Measurements from ENCODE around the gene MTA2.
"Not testable (repeated sequence)": the region's sequence is repeated elsewhere in the genome, so short reads cannot be mapped to it uniquely, and the experiment has no call there.

Gene MTA2

GRCh38 chr11:62581735-62582134 lies 19.9 kb downstream of the MTA2 start:
- H3K27me3 ChIP-seq (ENCODE audit: control insufficient read depth, insufficient read depth, low read length); H3K9ac ChIP-seq (ENCODE audit: low read length); H3K27ac ChIP-seq (ENCODE audit: low read length); H3K4me1 ChIP-seq (ENCODE audit: control insufficient read depth, low read depth, low read length); H3K4me3 ChIP-seq (ENCODE audit: low read length); H3K9me3 ChIP-seq (ENCODE audit: control insufficient read depth, low read depth, low read length): not testable (repeated sequence)
- peaks cover 35% of the 10 kb centered on the region for H3K36me3 ChIP-seq (ENCODE audit: control insufficient read depth, low read depth, low read length)

DNA sequence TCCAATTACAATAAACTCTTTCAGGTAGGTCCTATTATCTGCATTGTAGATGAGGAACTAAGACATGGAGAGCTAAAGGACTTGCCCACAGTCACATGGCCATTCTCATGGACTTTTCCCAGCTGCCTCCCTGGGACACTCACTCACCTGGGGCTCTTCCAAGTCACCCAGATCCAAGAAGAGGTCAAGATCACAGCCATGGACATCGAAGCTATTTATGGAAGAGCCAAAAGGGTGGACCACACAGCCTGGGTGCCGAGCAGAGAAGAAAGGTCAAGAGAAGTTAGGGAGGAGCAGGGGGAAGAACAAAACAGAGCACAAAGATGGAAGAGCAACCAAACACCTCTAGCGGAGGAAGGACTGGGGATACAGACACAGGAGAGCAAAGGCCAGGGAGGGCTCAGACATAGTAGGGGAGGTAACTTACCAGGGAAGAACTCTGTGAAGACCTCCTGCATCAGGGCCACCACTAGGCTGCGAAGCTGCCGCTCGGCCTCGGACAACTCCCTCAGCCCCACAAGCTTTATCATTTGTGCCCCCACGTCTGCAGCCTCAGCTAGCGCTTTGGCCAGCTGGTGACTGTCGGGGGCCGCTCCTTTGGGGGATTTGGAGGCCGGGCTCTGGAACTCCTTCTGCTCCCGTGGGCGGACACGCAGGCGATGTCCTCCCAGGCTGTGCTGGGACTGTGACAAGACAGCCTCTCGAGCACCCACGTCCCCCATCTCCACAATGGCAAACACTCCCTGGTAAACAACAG lies 20.5 kb downstream of the MTA2 start:
- Histone ChIP-seq H3K27me3 (ENCODE audit: control insufficient read depth, insufficient read depth, low read length) (no peaks in the 10 kb centered on the region), H3K4me1 (ENCODE audit: control insufficient read depth, low read depth, low read length) (no peaks in the 10 kb centered on the region), H3K4me3 (ENCODE audit: low read length) (no peak overlapping the region), H3K27ac (ENCODE audit: low read length) (no peak overlapping the region), H3K9me3 (ENCODE audit: control insufficient read depth, low read depth, low read length) (no peaks in the 10 kb centered on the region), H3K36me3 (ENCODE audit: control insufficient read depth, low read depth, low read length) (peaks cover 37% of the 10 kb centered on the region), H3K9ac (ENCODE audit: low read length) (no peak overlapping the region)

- Histone ChIP-seq H3K27ac (ENCODE audit: low read length) (no peak overlapping the region), H3K36me3 (ENCODE audit: control insufficient read depth, low read depth, low read length) (peaks cover 35% of the 10 kb centered on the region), H3K4me1 (ENCODE audit: control insufficient read depth, low read depth, low read length) (peaks cover 7% of the 10 kb centered on the region)
Measured at GRCh38 chr11:62579252-62579651, 22.4 kb downstream of the MTA2 start.

DNA sequence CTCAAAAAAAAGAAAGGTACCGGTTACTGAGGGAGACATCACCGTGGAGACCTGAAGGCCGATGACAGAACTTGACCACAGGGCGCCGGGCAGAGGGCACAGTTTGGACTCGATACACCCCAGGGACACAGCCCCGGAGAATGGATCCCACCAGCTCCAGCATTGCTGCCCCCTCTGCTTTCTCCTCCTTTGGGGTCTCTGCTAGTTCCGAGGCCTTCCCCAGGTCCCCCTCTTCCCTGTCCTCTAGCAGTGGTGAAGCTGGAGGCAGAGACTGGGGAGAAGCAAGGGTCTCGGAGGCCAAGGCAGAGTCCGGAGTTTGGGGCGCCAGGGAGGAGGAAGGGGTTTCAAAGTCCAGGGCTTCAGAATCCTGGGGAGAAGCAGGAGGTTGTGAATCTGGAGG lies 23.1 kb downstream of the MTA2 start:
- no peak overlapping the region for H3K9ac ChIP-seq (ENCODE audit: low read length)
- H3K9me3 ChIP-seq (ENCODE audit: control insufficient read depth, low read depth, low read length) = no peaks in the 10 kb centered on the region
- peaks cover 7% of the 10 kb centered on the region for H3K4me1 ChIP-seq (ENCODE audit: control insufficient read depth, low read depth, low read length)
- H3K27me3 ChIP-seq (ENCODE audit: control insufficient read depth, insufficient read depth, low read length) = no peaks in the 10 kb centered on the region
- H3K27ac ChIP-seq (ENCODE audit: low read length) = no peak overlapping the region
- no peak overlapping the region for H3K4me3 ChIP-seq (ENCODE audit: low read length)
- peaks cover 31% of the 10 kb centered on the region for H3K36me3 ChIP-seq (ENCODE audit: control insufficient read depth, low read depth, low read length)

More at GRCh38 chr11:62579252-62579651, 22.4 kb downstream of the MTA2 start:
- Histone ChIP-seq H3K9ac (ENCODE audit: low read length) (no peak overlapping the region), H3K27me3 (ENCODE audit: control insufficient read depth, insufficient read depth, low read length) (no peaks in the 10 kb centered on the region), H3K9me3 (ENCODE audit: control insufficient read depth, low read depth, low read length) (no peaks in the 10 kb centered on the region), H3K4me3 (ENCODE audit: low read length) (no peak overlapping the region)

DNA sequence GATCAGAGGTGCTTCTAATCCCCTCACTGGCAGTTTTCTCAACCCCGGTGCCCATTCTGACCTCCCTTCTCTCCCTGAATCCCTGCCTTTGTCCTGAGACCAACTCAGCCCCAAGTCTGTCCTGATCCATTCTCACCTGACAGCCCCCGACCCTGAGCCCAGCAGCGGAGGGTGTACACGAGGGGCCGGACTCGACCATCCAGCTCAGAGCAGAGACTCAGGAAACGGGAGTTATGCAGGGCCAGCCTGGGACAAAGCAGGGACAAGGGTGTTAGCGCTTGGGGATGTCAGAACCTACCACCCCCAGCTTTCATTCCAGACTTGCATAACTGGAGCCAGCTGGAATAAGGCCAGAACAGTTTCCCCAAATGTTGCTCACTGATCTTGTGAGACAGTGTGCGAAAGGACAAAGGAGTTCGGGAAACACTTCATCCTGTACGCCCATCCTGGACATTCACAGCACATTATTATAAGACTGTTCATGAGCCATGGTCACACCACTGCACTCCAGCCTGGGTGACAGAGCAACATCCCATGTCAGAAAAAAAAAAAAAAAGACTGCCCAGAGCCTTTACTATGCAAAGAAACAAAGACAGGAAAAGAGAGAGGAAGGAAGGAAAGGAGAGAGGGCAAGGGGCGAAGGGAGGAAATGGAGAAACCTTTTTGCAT lies 24.5 kb downstream of the MTA2 start:
- peaks cover 37% of the 10 kb centered on the region for H3K36me3 ChIP-seq (ENCODE audit: control insufficient read depth, low read depth, low read length)
- no peaks in the 10 kb centered on the region for H3K9me3 ChIP-seq (ENCODE audit: control insufficient read depth, low read depth, low read length)
- no peaks in the 10 kb centered on the region for H3K27me3 ChIP-seq (ENCODE audit: control insufficient read depth, insufficient read depth, low read length)
- no peak overlapping the region for H3K4me3 ChIP-seq (ENCODE audit: low read length)
- peaks cover 7% of the 10 kb centered on the region for H3K4me1 ChIP-seq (ENCODE audit: control insufficient read depth, low read depth, low read length)
- no peak overlapping the region for H3K9ac ChIP-seq (ENCODE audit: low read length)
- H3K27ac ChIP-seq (ENCODE audit: low read length) = no peak overlapping the region

DNA sequence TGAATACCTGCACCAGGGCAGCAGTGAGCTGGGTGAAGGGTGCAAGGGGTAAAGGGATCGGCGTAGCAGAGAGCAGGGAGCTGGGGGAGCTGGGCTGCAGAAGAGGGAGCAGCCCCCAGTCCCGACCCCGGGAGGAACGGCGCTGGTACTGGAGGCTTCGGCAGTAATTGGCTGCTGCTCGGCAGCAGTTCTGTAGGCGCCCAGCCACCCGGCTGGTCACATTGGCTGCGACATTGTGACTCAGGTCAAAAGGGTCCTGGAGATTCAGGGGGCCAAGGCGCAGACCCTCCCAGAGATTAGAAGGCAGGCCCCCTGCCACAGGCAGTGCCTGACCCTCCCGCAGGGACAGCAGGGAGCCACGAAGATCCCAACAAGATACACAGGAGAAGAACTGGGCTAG lies 25.8 kb downstream of the MTA2 start:
- H3K27me3 ChIP-seq (ENCODE audit: control insufficient read depth, insufficient read depth, low read length) = no peaks in the 10 kb centered on the region
- no peak overlapping the region for H3K27ac ChIP-seq (ENCODE audit: low read length)
- no peak overlapping the region for H3K9ac ChIP-seq (ENCODE audit: low read length)
- H3K4me3 ChIP-seq (ENCODE audit: low read length) = no peak overlapping the region
- peaks cover 47% of the 10 kb centered on the region for H3K36me3 ChIP-seq (ENCODE audit: control insufficient read depth, low read depth, low read length)
- H3K9me3 ChIP-seq (ENCODE audit: control insufficient read depth, low read depth, low read length) = no peaks in the 10 kb centered on the region
- peaks cover 7% of the 10 kb centered on the region for H3K4me1 ChIP-seq (ENCODE audit: control insufficient read depth, low read depth, low read length)

- Histone ChIP-seq H3K27ac (ENCODE audit: low read length) (no peak overlapping the region), H3K9ac (ENCODE audit: low read length) (peak overlapping the region; percentile 76), H3K4me1 (ENCODE audit: control insufficient read depth, low read depth, low read length) (peaks cover 7% of the 10 kb centered on the region), H3K4me3 (ENCODE audit: low read length) (peak overlapping the region; percentile 93), H3K36me3 (ENCODE audit: control insufficient read depth, low read depth, low read length) (peaks cover 53% of the 10 kb centered on the region), H3K27me3 (ENCODE audit: control insufficient read depth, insufficient read depth, low read length) (no peaks in the 10 kb centered on the region), H3K9me3 (ENCODE audit: control insufficient read depth, low read depth, low read length) (no peaks in the 10 kb centered on the region)
Measured at GRCh38 chr11:62575156-62575555, 26.5 kb downstream of the MTA2 start.

DNA sequence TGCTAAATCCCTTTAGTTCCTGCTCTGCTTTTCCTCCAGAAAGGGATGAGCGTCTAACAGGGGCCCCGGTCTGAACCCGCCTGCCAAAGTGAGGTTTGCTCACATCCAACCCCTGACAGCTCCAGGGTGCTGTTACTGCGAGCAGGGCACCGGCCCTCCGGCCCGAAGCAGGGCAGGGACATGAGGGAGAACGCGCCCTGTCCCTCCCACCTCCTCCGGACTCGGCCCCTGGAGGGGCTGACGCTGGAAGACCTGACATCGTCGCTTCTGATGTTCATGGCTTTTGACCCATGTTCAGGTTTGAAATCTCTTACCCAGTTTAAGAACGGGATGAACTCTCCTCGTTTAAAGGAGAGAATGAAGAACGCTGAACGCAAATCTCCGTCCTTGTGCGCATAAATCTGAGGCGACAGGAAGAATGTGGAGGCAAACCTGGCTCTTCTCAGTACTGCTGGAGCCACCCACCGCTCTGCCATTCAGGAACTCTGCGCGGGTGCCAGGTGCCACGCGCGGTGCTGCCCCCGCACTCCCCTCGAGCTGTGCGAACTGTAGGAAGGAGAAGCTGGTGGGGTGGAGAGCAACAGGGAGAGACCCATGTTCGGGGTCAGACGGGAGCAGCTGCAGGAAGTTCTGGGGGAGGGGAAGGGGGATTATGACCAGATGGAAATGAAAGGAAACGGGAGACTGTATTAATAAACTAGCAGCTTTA lies 27.1 kb downstream of the MTA2 start:
- peaks cover 59% of the 10 kb centered on the region for H3K36me3 ChIP-seq (ENCODE audit: control insufficient read depth, low read depth, low read length)
- H3K9ac ChIP-seq (ENCODE audit: low read length) = peak overlapping the region; percentile 76
- no peaks in the 10 kb centered on the region for H3K9me3 ChIP-seq (ENCODE audit: control insufficient read depth, low read depth, low read length)
- peak overlapping the region; percentile 93 for H3K4me3 ChIP-seq (ENCODE audit: low read length)
- peak overlapping the region; percentile 44 for H3K27ac ChIP-seq (ENCODE audit: low read length)
- peaks cover 7% of the 10 kb centered on the region for H3K4me1 ChIP-seq (ENCODE audit: control insufficient read depth, low read depth, low read length)
- H3K27me3 ChIP-seq (ENCODE audit: control insufficient read depth, insufficient read depth, low read length) = no peaks in the 10 kb centered on the region

GRCh38 chr11:62573592-62574362 lies 27.9 kb downstream of the MTA2 start, which contains the start of gene EEF1G:
EEF1G (minus strand) TSS chr11:62573891; CDS start chr11:62573842, 49 bp downstream.
- H3K9ac ChIP-seq (ENCODE audit: low read length) = peak within 1 kb of the TSS; percentile 91
- H3K4me1 ChIP-seq (ENCODE audit: control insufficient read depth, low read depth, low read length) = peaks cover 7% of the 10 kb centered on the region
- H3K9me3 ChIP-seq (ENCODE audit: control insufficient read depth, low read depth, low read length) = no peaks in the 10 kb centered on the region
- no peaks in the 10 kb centered on the region for H3K27me3 ChIP-seq (ENCODE audit: control insufficient read depth, insufficient read depth, low read length)
- H3K36me3 ChIP-seq (ENCODE audit: control insufficient read depth, low read depth, low read length) = peaks cover 60% of the 10 kb centered on the region
- peak within 1 kb of the TSS; percentile 79 for H3K27ac ChIP-seq (ENCODE audit: low read length)
- H3K4me3 ChIP-seq (ENCODE audit: low read length) = peak within 1 kb of the TSS; percentile 93

DNA sequence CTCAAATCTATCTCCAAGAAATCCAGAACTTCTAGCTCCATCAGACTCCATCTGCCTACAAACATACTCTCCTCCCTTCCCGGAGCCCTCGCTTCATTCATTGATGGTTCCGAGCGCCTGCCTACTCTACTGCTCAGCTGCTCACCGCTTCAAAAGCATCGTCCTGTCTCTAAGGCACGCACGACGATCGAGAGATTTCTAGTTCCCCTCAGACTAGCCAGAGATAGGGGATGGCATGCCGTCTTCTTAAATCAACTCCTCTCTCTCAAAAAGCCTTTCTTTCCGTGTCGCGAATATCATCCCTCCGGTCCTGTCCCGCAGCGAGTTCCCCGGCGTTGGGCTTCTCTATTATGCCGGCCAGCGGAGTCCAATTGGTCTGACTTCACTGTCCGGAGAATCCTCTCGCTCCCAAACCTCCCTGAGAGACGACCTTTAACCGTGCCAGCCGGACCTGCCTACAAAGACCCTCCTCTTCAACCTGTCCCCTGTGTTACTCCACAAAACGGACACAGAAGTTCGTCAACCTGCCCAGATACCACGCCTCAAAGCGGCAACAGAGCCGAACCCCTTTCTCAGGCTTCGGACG lies 28.6 kb downstream of the MTA2 start:
- H3K27me3 ChIP-seq (ENCODE audit: control insufficient read depth, insufficient read depth, low read length) = no peaks in the 10 kb centered on the region
- H3K27ac ChIP-seq (ENCODE audit: low read length) = peak overlapping the region; percentile 79
- H3K9me3 ChIP-seq (ENCODE audit: control insufficient read depth, low read depth, low read length) = no peaks in the 10 kb centered on the region
- H3K4me1 ChIP-seq (ENCODE audit: control insufficient read depth, low read depth, low read length) = peaks cover 7% of the 10 kb centered on the region
- H3K9ac ChIP-seq (ENCODE audit: low read length) = peak overlapping the region; percentile 91
- peaks cover 59% of the 10 kb centered on the region for H3K36me3 ChIP-seq (ENCODE audit: control insufficient read depth, low read depth, low read length)
- H3K4me3 ChIP-seq (ENCODE audit: low read length) = peak overlapping the region; percentile 93

- H3K27ac ChIP-seq (ENCODE audit: low read length) = no peak overlapping the region
- peak overlapping the region; percentile 91 for H3K9ac ChIP-seq (ENCODE audit: low read length)
- H3K4me3 ChIP-seq (ENCODE audit: low read length) = peak overlapping the region; percentile 93
- H3K4me1 ChIP-seq (ENCODE audit: control insufficient read depth, low read depth, low read length) = peaks cover 7% of the 10 kb centered on the region
- no peaks in the 10 kb centered on the region for H3K27me3 ChIP-seq (ENCODE audit: control insufficient read depth, insufficient read depth, low read length)
- H3K36me3 ChIP-seq (ENCODE audit: control insufficient read depth, low read depth, low read length) = peaks cover 61% of the 10 kb centered on the region
- H3K9me3 ChIP-seq (ENCODE audit: control insufficient read depth, low read depth, low read length) = no peaks in the 10 kb centered on the region
Measured at GRCh38 chr11:62572431-62572830, 29.2 kb downstream of the MTA2 start.
